GM12891 (cell line): ENCODE data around the gene RPP25L. TPM values are rescaled to one million over a fixed set of nuclear protein-coding genes. Genes with fewer than 3 reads are reported as not detected.
A peak's percentile ranks its signal among the peaks of the same experiment; 100 is the strongest.

Experiments used
- DNase-seq: peaks from one replicate; pipeline ENCODE4 v3.0.0; 2011; ENCODE audit warnings: low spot score; ENCODE audit not compliant: insufficient read length
- FAIRE-seq: peaks from 2 replicates; lab custom pipeline; 2011; peaks lifted over from hg19 to GRCh38; lab: Jason Lieb, UNC
- PAX5 ChIP-seq: IDR thresholded peaks from 2 replicates; pipeline ENCODE4 v1.6.1; 2011; ENCODE audit warnings: low read length, moderate library complexity, mild to moderate bottlenecking; ENCODE audit not compliant: insufficient read depth, severe bottlenecking
- POLR2A ChIP-seq: IDR thresholded peaks from 2 replicates; pipeline ENCODE4 v1.6.1; 2011; ENCODE audit warnings: low read depth, low read length, control low read depth
- POLR2AphosphoS5 ChIP-seq: IDR thresholded peaks from 2 replicates; pipeline ENCODE4 v1.6.1; 2011; ENCODE audit warnings: low read depth, low read length, control low read depth
- POU2F2 ChIP-seq: IDR thresholded peaks from 2 replicates; pipeline ENCODE4 v1.6.1; 2011; ENCODE audit warnings: low read depth, mild to moderate bottlenecking, control low read depth, low read length, moderate library complexity
- SPI1 ChIP-seq: IDR thresholded peaks from 2 replicates; pipeline ENCODE4 v1.6.1; 2011; ENCODE audit warnings: low read depth, low read length, control low read depth
- TAF1 ChIP-seq: IDR thresholded peaks from 2 replicates; pipeline ENCODE4 v1.6.1; 2011; ENCODE audit warnings: low read depth, low read length, control low read depth
- polyA plus RNA-seq: library from polyadenylated mRNA; unstranded; fragments of >200 nt; gene quantifications from one replicate; pipeline ENCODE4 v1.2.1, GENCODE V29; 2012; ENCODE audit warnings: low read depth, missing spikeins, inconsistent platforms; ENCODE audit not compliant: missing spikeins

The RPP25L gene
- 19.1 TPM for polyA plus RNA-seq

GRCh38 chr9:34611811-34612787 lies at the start of gene RPP25L:
Gene RPP25L (minus strand): TSS chr9:34612097. CDS start chr9:34611296, 801 bp downstream.
- peak; percentile 77 for TF ChIP-seq POLR2AphosphoS5
- TF ChIP-seq PAX5 = no peak
- no peak for TF ChIP-seq SPI1
- TF ChIP-seq POLR2A = peak; percentile 73
- TF ChIP-seq TAF1 = peak; percentile 71; the same call in 1 of the 2 replicates
- peak; percentile 31; the same call in 1 of the 2 replicates for TF ChIP-seq POU2F2
- FAIRE-seq (peak; percentile 93), DNase-seq (peak; percentile 91)

- DNase-seq (no peak), FAIRE-seq (no peak)
- TF ChIP-seq POLR2AphosphoS5 = no peak
- TF ChIP-seq PAX5 = no peak
- TF ChIP-seq TAF1 = no peak
- TF ChIP-seq SPI1 = no peak
- TF ChIP-seq POU2F2 = no peak
- no peak for TF ChIP-seq POLR2A
These were observed 47.8 kb upstream of the RPP25L start for GRCh38 chr9:34659592-34660253.

GRCh38 chr9:34658461-34658860 lies 46.6 kb upstream of the RPP25L start:
- DNase-seq (no peak), FAIRE-seq (no peak)
- TF ChIP-seq POLR2A (no peak), POU2F2 (no peak), SPI1 (no peak), POLR2AphosphoS5 (no peak), TAF1 (no peak), PAX5 (no peak)

- no peak for TF ChIP-seq SPI1
- TF ChIP-seq PAX5 = no peak
- no peak for TF ChIP-seq POLR2A
- no peak for TF ChIP-seq POLR2AphosphoS5
- TF ChIP-seq TAF1 = no peak
- TF ChIP-seq POU2F2 = no peak
- no peak for FAIRE-seq
- DNase-seq = no peak
These were observed 45.1 kb upstream of the RPP25L start for GRCh38 chr9:34656992-34657391.

- FAIRE-seq = no peak
- DNase-seq = no peak
- TF ChIP-seq PAX5 (no peak), TAF1 (no peak), SPI1 (no peak), POU2F2 (no peak), POLR2AphosphoS5 (no peak), POLR2A (no peak)
These were observed 43.5 kb upstream of the RPP25L start for GRCh38 chr9:34655394-34655793.

GRCh38 chr9:34654323-34655051 lies 42.6 kb upstream of the RPP25L start:
- TF ChIP-seq TAF1 (no peak), PAX5 (no peak), POLR2AphosphoS5 (no peak), POU2F2 (no peak), POLR2A (no peak), SPI1 (no peak)

GRCh38 chr9:34653151-34654072 lies 41.5 kb upstream of the RPP25L start:
- DNase-seq (no peak), FAIRE-seq (no peak)
- no peak for TF ChIP-seq SPI1

More at GRCh38 chr9:34654323-34655051, 42.6 kb upstream of the RPP25L start:
- FAIRE-seq = no peak
- no peak for DNase-seq

GRCh38 chr9:34652602-34653000 lies 40.7 kb upstream of the RPP25L start:
- no peak for DNase-seq
- FAIRE-seq = no peak
- TF ChIP-seq POU2F2 (no peak), SPI1 (no peak), TAF1 (no peak), POLR2A (no peak), POLR2AphosphoS5 (no peak), PAX5 (no peak)
